Mammary epithelial cell (primary cell): Measurements from ENCODE around the gene AGL.

Experiments
- CTCF ChIP-seq, 2 donors: IDR thresholded peaks in 1 of 2; conservative IDR thresholded peaks in 1 of 2; 2 replicates each; pipeline ENCODE4 v1.5.1; 2011 to 2012; ENCODE audit warnings: inconsistent platforms in 2 of 2, low read length in 2 of 2, mild to moderate bottlenecking in 2 of 2, control low read depth in 1 of 2, low read depth in 1 of 2; ENCODE audit not compliant: insufficient read depth in 1 of 2; ENCODE audit errors: extremely low read depth in 1 of 2
- EZH2 ChIP-seq: IDR thresholded peaks from 2 replicates; pipeline ENCODE4 v1.6.1; 2012; ENCODE audit warnings: low read length, inconsistent platforms, borderline replicate concordance

DNA sequence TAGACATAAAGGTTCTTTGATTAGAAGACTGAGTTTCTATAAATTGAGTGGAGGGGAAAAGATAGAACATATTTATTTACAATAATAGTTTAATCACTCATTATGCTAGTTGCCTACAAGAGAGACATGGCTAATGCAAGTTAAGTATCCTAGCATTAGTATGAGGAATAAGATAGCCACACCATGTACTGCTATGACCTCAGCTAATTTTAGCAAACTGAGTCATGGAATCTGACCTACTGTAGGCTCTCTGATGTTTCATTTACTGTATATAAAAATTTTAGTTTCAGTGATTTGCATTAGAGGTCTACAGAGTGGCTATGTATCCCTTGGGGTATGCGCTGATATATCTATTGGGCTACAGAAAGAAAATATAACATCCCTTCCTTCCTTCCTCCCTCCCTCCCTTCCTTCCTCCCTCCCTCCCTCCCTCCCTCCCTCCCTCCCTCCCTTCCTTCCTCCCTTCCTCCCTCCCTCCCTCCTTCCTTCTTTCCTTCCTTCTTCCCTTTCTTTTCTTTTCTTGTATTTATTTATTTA, 5.8 kb downstream of the AGL start:
- TF ChIP-seq CTCF (conservative IDR thresholded peaks at IDR 0.05 in 1 of 2, IDR thresholded peaks at IDR 0.05 in 1 of 2; ENCODE audit: extremely low read depth in 1 of 2, insufficient read depth in 1 of 2, low read depth in 1 of 2, low read length in 2 of 2) = no peak
- no peak for TF ChIP-seq EZH2
